Keratinocyte (primary cell): ENCODE data around the gene ADGRD1. TPM values are rescaled to one million over a fixed set of nuclear protein-coding genes. Genes with fewer than 3 reads are reported as not detected.

Source experiments
- DNase-seq: peaks from one replicate; pipeline ENCODE4 v3.0.0-alpha.2; 2011; ENCODE audit warnings: low read depth, missing footprints, low spot score
- FAIRE-seq: peaks from 2 replicates; lab custom pipeline; 2011; peaks lifted over from hg19 to GRCh38; lab: Jason Lieb, UNC
- H2AFZ ChIP-seq: 2 replicates; pipeline ENCODE4 v1.6.0; 2012; ENCODE audit warnings: low read length, control low read depth, inconsistent platforms; ENCODE audit not compliant: control insufficient read depth
- H3K27ac ChIP-seq: 2 replicates; pipeline ENCODE4 v1.5.1; 2011; ENCODE audit warnings: low read length; ENCODE audit not compliant: control insufficient read depth, insufficient read depth
- H3K27me3 ChIP-seq: 3 replicates; pipeline ENCODE4 v1.6.0; 2011; ENCODE audit warnings: low read length; ENCODE audit not compliant: control insufficient read depth, insufficient read depth; ENCODE audit errors: extremely low read depth
- H3K36me3 ChIP-seq, 2 experiments: 2 replicates in 1 of 2; 3 replicates in 1 of 2; pipeline ENCODE4 v1.5.1; 2011; ENCODE audit warnings: low read length in 2 of 2, mild to moderate bottlenecking in 1 of 2; ENCODE audit not compliant: control insufficient read depth in 2 of 2, insufficient read depth in 2 of 2; ENCODE audit errors: extremely low read depth in 1 of 2
- H3K4me1 ChIP-seq: 3 replicates; pipeline ENCODE4 v1.5.1; 2011; ENCODE audit warnings: low read length; ENCODE audit not compliant: control insufficient read depth, insufficient read depth; ENCODE audit errors: extremely low read depth
- H3K4me2 ChIP-seq: 3 replicates; pipeline ENCODE4 v1.6.0; 2011; ENCODE audit warnings: low read depth, low read length; ENCODE audit not compliant: control insufficient read depth, insufficient read depth; ENCODE audit errors: extremely low read depth
- H3K4me3 ChIP-seq, 3 experiments: fragments of 200-600 bp in 1 of 3; sonication (generic) in 1 of 3; 2 replicates in 2 of 3; 3 replicates in 1 of 3; pipeline ENCODE4 v1.5.1; 2011 to 2016; ENCODE audit warnings: low read length in 3 of 3, mild to moderate bottlenecking in 3 of 3, control low read depth in 2 of 3, inconsistent platforms in 1 of 3, low read depth in 1 of 3, mixed read lengths in 1 of 3, mixed run types in 1 of 3, moderate library complexity in 1 of 3; ENCODE audit not compliant: control insufficient read depth in 2 of 3, insufficient read depth in 2 of 3; ENCODE audit errors: extremely low read depth in 1 of 3
- H3K79me2 ChIP-seq: 2 replicates; pipeline ENCODE4 v1.6.0; 2012; ENCODE audit warnings: low read length; ENCODE audit not compliant: control insufficient read depth, insufficient read depth
- H3K9ac ChIP-seq: 3 replicates; pipeline ENCODE4 v1.6.0; 2011; ENCODE audit warnings: low read length; ENCODE audit not compliant: control insufficient read depth, insufficient read depth; ENCODE audit errors: extremely low read depth
- H3K9me1 ChIP-seq: 3 replicates; pipeline ENCODE4 v1.6.0; 2011; ENCODE audit warnings: low read length; ENCODE audit not compliant: control insufficient read depth, insufficient read depth; ENCODE audit errors: extremely low read depth
- H3K9me3 ChIP-seq: 2 replicates; pipeline ENCODE4 v1.5.1; 2012; ENCODE audit warnings: low read depth, low read length; ENCODE audit not compliant: control insufficient read depth
- H4K20me1 ChIP-seq: 3 replicates; pipeline ENCODE4 v1.6.0; 2011; ENCODE audit warnings: low read length; ENCODE audit not compliant: control insufficient read depth, insufficient read depth; ENCODE audit errors: extremely low read depth
- EZH2 ChIP-seq: IDR thresholded peaks from one replicate; pipeline ENCODE4 v1.6.1; 2012; ENCODE audit warnings: inconsistent platforms, mild to moderate bottlenecking, low read length, moderate library complexity
- dilution Hi-C: fragments of 300-500 bp; cut with MboI; formaldehyde crosslinking; loops from one replicate; pipeline ENCODE4 v1.7.0; 2020; ENCODE audit warnings: low sequenced_read_pairs; ENCODE audit not compliant: extremely low pct_ligation_motif_present
- polyA plus RNA-seq, 5 experiments: library from polyadenylated mRNA; depleted of rRNA in 3 of 5; stranded (reverse) in 3 of 5; stranded (forward) in 1 of 5; unstranded in 1 of 5; fragments of >200 nt; gene quantifications; 1 replicate in 1 of 5; 2 replicates in 3 of 5; 3 replicates in 1 of 5; pipeline versions ENCODE4 v1.2.1 to v1.2.3, GENCODE V29; 2011 to 2012; ENCODE audit warnings: missing spikeins in 2 of 5, low read depth in 1 of 5, low replicate concordance in 1 of 5
- TF ChIP-seq, protein P1 (sequence below), 3 experiments: IDR thresholded peaks in 1 of 3; conservative IDR thresholded peaks in 1 of 3; optimal IDR thresholded peaks in 1 of 3; 2 replicates in 2 of 3; 3 replicates in 1 of 3; pipeline versions ENCODE3 to v1.5.1; 2011; ENCODE audit warnings: low read length in 3 of 3, mild to moderate bottlenecking in 3 of 3, moderate library complexity in 2 of 3, control low read depth in 1 of 3, inconsistent platforms in 1 of 3; ENCODE audit not compliant: insufficient read depth in 2 of 3; ENCODE audit errors: extremely low read depth in 1 of 3

ADGRD1 gene
- polyA plus RNA-seq, 1 donor (not counting 4 experiments of a cell fraction or from before 2014, with no cell fraction given): not detected

DNA sequence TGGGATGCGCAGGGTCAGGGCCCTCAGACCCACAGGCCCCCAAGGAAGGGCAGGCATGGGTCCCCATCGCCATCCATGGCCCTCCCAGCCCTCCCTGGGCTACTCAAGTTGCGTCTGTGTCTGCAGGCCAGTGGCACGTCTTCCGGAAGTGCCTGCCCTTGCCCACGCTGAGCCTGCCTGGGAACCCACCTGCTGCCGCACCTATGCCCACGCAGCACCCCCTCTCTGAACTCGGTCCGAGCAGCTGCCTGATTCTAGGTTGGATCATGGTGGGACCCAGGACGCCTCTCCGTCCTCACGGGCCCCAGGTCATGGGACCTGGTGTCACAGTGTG, 182.8 kb downstream of the ADGRD1 start:
- Histone ChIP-seq H3K9ac (no peak overlapping the region), H3K27ac (no peak overlapping the region), H3K79me2 (no peaks in the 10 kb centered on the region), H4K20me1 (no peaks in the 10 kb centered on the region), H2AFZ (no peak overlapping the region), H3K36me3 (no peaks in the 10 kb centered on the region), H3K9me1 (no peaks in the 10 kb centered on the region), H3K9me3 (no peaks in the 10 kb centered on the region), H3K27me3 (no peaks in the 10 kb centered on the region), H3K4me1 (no peaks in the 10 kb centered on the region), H3K4me3 (no peak overlapping the region), H3K4me2 (no peak overlapping the region)
- DNase-seq (no peak), FAIRE-seq (no peak)
- dilution Hi-C loops: no loop called here
- TF ChIP-seq, protein P1, sequence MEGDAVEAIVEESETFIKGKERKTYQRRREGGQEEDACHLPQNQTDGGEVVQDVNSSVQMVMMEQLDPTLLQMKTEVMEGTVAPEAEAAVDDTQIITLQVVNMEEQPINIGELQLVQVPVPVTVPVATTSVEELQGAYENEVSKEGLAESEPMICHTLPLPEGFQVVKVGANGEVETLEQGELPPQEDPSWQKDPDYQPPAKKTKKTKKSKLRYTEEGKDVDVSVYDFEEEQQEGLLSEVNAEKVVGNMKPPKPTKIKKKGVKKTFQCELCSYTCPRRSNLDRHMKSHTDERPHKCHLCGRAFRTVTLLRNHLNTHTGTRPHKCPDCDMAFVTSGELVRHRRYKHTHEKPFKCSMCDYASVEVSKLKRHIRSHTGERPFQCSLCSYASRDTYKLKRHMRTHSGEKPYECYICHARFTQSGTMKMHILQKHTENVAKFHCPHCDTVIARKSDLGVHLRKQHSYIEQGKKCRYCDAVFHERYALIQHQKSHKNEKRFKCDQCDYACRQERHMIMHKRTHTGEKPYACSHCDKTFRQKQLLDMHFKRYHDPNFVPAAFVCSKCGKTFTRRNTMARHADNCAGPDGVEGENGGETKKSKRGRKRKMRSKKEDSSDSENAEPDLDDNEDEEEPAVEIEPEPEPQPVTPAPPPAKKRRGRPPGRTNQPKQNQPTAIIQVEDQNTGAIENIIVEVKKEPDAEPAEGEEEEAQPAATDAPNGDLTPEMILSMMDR (optimal IDR thresholded peaks at IDR 0.05 in 1 of 3, IDR thresholded peaks at IDR 0.05 in 1 of 3, conservative IDR thresholded peaks at IDR 0.05 in 1 of 3; ENCODE audit: extremely low read depth in 1 of 3, insufficient read depth in 2 of 3, low read length in 3 of 3): no peak
- no peak for TF ChIP-seq EZH2

DNA sequence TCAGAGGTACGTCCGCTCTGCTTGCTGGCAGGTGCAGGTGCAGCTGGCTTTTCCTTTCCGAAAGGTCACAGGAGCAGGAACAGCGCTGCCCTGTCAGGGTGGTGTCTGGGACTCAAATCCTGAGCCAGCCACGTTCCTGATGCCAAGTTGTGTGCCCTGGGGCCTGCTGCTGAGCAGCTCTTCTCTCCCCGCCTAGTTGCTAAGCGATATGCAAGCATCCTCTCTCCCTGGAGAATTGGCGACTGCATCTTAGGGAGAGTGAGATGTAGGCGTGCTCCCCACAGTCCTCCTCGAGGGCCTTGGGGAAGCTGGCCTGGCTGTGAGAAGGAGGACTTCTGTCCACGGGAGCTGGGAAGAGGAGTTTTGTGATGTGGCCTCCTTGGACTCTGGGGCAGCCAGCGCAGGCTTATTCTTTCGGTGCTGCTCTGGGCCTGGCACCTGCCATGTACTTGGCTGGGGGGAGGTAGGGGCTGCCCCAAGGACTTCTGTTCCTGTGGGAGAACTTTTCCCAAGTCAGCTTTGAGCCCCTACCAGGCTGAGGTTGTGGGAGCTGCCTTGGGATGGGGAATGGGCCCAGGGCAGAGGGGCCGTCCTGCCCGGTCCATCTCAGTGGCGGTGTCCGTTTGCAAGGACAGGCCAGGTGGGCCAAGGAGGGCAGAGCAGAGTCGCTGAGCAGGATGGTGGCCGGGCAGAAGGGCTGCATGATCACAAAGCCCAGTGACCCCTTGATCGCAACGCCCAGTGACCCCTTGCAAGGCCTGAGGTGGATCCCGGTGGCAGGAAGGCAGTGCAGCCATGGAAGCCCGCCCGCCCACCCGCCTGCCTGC, 183.5 kb downstream of the ADGRD1 start:
- Histone ChIP-seq H3K36me3 (no peaks in the 10 kb centered on the region), H4K20me1 (no peaks in the 10 kb centered on the region), H3K79me2 (no peaks in the 10 kb centered on the region), H3K9me1 (no peaks in the 10 kb centered on the region), H3K4me1 (no peaks in the 10 kb centered on the region), H3K9ac (no peak overlapping the region), H3K9me3 (no peaks in the 10 kb centered on the region), H3K27me3 (no peaks in the 10 kb centered on the region), H3K4me3 (no peak overlapping the region), H2AFZ (no peak overlapping the region), H3K27ac (no peak overlapping the region), H3K4me2 (no peak overlapping the region)
- DNase-seq (no peak), FAIRE-seq (no peak)
- dilution Hi-C loops: no loop called here
- TF ChIP-seq, protein P1 (optimal IDR thresholded peaks at IDR 0.05 in 1 of 3, IDR thresholded peaks at IDR 0.05 in 1 of 3, conservative IDR thresholded peaks at IDR 0.05 in 1 of 3; ENCODE audit: extremely low read depth in 1 of 3, insufficient read depth in 2 of 3, low read length in 3 of 3): no peak
- no peak for TF ChIP-seq EZH2
